NCI-H460 (cell line): ENCODE results near the gene CYTH4. TPM values are rescaled to one million over a fixed set of nuclear protein-coding genes. Genes with fewer than 3 reads are reported as not detected.
"Not testable (repeated sequence)": the region's sequence is repeated elsewhere in the genome, so short reads cannot be mapped to it uniquely, and the experiment has no call there.

Experiments used
- DNase-seq: peaks from one replicate; pipeline ENCODE4 v3.0.0-alpha.2; 2016; ENCODE audit warnings: low read depth; ENCODE audit errors: extremely low read depth
- polyA plus RNA-seq: library from polyadenylated mRNA; depleted of rRNA; stranded (reverse); fragments of >200 nt; gene quantifications from 2 replicates; pipeline ENCODE4 v1.2.3, GENCODE V29; 2014; cell fraction: nucleus; rRNA removed
- total RNA-seq: library from RNA; depleted of rRNA; stranded (reverse); fragments of >200 nt; shearing (Covaris generic); gene quantifications from 2 replicates; pipeline ENCODE4 v1.2.3, GENCODE V29; 2014; rRNA removed

CYTH4 gene
- total RNA-seq: not detected in 2 replicates
- polyA plus RNA-seq: not detected in 2 replicates

GRCh38 chr22:37282385-37282677, at the start of gene CYTH4:
Gene CYTH4, plus strand, starts transcription at chr22:37282508. Its CDS starts 62 bp downstream, at chr22:37282570.
- no peak for DNase-seq

DNA sequence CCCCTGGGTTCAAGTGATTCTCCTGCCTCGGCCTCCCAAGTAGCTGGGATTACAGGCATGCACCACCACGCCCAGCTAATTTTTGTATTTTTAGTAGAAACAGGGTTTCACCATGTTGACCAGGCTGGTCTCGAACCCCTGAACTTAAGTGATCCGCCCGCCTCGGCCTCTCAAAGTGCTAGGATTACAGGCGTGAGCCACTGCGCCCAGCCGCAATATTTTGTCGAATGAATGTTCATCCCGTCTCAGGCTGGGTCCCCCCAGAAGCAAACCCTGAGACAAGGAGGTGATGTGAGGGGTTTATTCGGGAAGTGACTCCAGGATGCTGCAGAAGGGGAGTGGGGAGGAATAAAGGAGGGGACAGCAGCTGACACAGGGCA, 48.9 kb upstream of the CYTH4 start:
- DNase-seq: not testable (repeated sequence)

GRCh38 chr22:37233751-37234631, 48.3 kb upstream of the CYTH4 start:
- DNase-seq: no peak

DNA sequence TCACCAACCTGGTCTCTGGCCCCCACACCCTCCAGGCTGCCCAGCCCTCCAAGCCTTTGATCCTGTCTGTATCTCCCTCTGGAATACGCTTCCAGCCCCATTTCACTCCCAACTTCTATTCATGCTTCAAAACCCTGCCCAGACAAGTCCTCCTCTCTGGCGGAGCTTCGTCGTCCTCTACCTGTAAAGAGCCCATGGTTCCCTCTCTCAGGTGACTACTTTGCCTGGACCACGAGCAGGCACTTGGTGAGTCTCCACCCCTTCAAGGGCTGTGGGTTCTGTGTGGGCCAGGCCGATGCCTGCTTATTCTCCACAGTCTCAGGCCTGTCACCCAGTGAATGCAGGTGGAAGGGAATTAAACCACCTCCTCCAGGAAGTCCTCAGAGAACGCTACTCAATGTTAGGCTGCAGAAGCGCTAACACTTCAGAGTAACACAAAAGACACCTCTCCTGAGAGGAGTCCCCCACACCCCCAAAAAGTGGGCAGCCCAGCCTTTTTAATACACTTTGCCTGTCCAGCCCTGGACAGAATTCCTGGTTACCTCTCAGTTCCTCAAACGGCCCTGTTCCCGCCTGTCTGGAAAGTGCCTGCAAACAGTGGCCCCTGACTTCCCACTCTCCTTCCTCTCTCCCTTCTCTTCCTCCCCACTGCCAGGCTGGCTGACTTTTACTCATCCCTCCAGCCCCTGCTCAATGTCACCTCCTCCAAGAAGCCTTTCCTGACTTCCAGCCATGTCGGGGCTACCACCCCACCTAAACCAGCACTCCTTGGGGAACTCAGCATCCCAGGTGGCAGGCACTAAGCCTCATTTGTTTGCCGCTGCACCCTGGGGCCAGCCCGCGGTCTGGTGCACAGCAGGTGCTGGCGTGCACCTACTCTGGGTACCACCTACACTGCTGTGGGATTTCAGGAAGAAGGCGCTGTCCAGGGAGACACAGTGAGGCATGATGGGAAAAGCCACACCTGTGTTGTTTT, 47.3 kb upstream of the CYTH4 start:
- no peak for DNase-seq

- DNase-seq: no peak
Measured at GRCh38 chr22:37235897-37236607, 46.3 kb upstream of the CYTH4 start.

GRCh38 chr22:37237371-37238268, 44.7 kb upstream of the CYTH4 start:
- DNase-seq: no peak

DNA sequence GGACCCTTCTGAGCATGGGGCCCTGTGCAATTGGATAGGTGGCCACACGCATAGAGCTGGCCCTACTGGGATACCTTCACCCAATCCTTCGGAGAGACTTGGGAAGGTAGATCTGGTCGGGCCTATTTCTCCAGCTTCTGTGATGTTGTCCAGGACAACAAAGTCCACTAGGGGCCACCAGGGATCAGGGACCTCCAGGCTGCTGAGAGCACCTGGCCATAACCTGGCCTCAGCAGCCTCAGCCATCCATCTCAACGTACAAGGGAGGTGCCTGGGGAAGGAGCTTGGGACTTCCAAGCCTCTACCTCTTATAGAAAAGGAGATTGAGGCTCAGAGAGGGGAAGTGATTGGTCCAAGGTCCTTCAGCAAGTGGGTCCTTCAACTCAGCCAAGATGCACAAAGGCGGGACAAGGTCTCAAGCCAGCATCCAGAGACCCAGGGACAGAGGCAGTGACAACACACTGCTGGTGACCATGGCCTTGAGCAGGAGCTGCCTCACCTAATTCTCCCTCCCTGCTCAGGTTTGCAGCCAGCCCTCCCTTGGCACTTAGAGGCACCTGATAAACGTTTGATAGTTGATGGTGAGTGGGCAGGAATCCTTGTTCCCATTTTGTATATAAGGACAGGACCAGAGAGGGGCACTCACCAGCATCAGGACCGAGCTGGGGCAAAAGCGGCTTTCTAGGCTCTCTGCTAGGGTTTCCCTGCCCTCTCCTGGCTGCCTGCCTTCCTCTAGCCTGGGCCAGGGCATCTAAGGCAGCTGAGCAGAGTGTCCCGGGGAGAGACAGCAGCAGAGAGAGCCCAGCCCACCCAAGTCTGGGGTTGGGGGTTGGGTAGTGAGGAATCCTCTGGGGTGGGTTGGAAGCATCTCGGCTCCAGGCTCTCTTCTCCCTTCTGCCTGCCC, 42.7 kb upstream of the CYTH4 start:
- no peak for DNase-seq

- DNase-seq: no peak
Measured at GRCh38 chr22:37240240-37240940, 41.9 kb upstream of the CYTH4 start.

GRCh38 chr22:37240941-37241320, 41.4 kb upstream of the CYTH4 start:
- no peak for DNase-seq

- DNase-seq: no peak
Measured at GRCh38 chr22:37241351-37242142, 40.8 kb upstream of the CYTH4 start.

DNA sequence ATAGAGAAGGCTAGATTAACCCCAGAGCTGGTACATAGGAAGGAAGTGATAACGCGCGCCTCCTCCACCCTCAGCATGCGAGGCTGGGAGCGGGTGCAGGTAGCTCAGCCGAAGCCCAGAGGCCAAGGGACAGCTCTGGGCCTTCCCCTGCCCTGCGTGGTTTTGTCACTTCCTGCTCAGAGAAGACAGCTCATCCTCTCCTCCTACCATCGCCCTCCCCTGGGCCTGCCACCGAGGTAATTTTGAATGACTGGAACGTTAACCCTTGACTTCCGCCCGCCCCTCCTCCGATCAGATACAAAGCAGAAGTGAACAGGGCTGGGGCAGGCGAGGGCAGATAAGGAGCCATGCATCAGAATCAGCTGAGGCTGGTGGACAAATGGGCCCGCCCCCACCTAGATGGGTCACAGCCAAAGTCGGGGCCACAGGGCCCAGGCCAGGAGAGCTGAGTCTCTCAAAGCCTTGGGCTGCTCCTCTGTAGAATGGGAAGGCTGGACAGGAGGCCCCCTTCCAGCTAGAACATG, 39.9 kb upstream of the CYTH4 start:
- DNase-seq: no peak

GRCh38 chr22:37243402-37244113, 38.8 kb upstream of the CYTH4 start:
- no peak for DNase-seq

DNA sequence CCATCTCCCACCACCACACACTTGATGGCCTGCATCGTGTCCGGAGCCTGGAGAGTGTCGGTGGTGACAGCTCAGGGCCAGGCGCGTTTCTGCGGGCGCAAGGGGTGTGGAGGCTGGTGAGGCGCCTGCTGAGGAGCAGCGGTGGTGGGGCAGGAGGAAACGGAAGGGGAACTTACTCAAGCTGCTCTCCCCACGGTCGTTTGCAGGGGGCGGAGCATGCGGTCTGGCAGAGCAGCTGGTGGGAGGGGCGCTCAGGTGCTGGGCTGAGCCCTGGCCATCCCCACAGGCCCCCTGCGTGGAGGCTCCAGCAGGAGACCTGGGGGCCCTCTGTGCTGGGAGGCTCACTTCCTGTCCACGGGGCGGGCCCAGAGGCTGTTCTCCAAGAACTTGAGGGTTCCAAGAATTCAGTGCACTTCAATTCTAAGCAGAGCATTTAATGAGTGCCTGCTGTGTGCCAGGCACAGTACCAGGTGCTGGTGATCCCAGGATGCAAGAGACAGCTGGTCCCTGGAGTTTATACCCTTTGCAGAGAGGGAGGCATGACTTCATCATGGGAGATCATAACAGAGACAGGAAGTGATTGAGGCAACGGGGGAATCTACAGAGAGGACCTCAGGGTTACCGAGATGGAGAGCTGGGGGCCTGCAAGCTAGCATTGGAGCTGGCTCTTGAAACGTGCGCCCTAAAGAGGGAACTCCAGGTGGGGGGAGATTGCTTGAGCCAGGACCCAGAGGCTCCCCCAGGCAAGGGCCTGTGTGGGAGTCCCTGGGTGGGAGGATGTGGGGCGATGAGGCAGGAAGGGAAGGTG, 38.0 kb upstream of the CYTH4 start, which contains the start of gene RAC2:
Gene RAC2 (minus strand): TSS at position 156 of the 808 bp plus-strand sequence. CDS start 121 bp downstream, at position 35.
- DNase-seq: no peak

DNA sequence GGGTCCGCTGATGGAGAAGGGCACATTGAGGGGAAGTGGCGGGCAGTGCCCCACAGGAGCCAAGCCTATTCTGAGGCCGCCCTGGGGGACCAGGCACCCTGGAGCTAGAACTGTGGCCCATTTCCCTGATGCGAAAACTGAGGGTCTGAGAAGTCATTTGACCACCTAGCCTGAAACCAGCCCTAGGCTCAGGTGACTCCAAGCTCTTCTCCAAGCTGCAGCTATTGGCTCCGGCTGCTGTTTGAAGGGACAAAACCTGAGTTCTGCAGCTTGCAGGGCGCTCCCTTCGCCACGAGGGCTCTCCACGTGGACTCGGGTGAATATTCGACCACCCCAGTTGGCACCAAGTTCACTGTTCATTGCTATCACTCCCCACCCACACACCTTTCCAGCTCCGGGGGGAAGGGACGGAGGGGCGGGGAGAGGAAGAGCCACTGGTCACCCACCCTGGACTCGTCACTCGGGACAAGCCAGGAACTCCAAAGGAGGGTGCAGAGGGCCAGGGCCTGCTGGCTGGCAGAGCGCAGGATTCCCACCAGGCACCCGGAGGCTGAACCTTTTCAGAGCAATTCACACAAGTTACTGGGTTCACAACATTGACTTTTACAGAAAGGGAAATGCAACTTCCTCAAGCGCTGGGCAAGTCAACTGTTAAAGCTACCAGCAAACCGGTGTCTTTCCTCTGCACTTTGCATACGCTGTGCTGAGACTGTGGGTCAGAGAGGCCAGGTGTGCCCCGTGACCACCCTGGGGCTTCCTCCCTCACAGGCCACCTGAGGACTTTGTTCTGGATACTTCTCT, 37.2 kb upstream of the CYTH4 start:
- DNase-seq: no peak

DNA sequence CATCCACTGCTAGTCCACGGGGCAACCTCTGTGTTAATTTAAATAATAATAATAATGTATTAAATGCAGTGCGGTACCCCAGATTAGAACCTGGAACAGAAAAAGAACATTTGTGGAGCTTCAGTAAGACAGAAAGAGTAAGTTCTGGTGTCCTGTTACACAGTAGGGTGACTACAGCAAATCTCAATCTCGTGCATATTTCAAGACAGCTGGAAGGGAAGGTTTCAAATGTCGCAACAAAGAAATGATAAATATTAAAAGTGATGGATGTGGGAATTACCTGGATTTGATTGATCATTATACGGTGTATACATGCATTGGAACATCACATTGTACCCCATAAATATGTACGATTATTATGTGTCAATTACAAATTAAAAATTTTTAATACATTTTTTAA, 36.6 kb upstream of the CYTH4 start:
- no peak for DNase-seq
